SU-DHL-6 (cell line): ENCODE data around the gene SLC45A3.

Experiments
- H2AFZ ChIP-seq: fragments of 200-600 bp; sonication (generic); 2 replicates; pipeline ENCODE4 v1.6.1; 2014; ENCODE audit warnings: low read depth, mild to moderate bottlenecking, moderate library complexity, mixed read lengths, antibody characterized with exemption, low read length; ENCODE audit not compliant: severe bottlenecking
- H3F3A ChIP-seq: fragments of 200-600 bp; shearing (Covaris generic); 2 replicates; pipeline ENCODE4 v1.6.0; 2016; ENCODE audit warnings: antibody characterized with exemption, mild to moderate bottlenecking; ENCODE audit not compliant: insufficient read depth
- H3K27ac ChIP-seq: fragments of 200-600 bp; sonication (generic); 2 replicates; pipeline ENCODE4 v1.5.1; 2016; ENCODE audit warnings: low read depth, mild to moderate bottlenecking, low read length, moderate library complexity, mixed read lengths
- H3K27me3 ChIP-seq: fragments of 200-600 bp; sonication (generic), shearing (Covaris generic); 2 replicates; pipeline ENCODE4 v1.6.0; 2014; ENCODE audit warnings: mild to moderate bottlenecking, low read length
- H3K36me3 ChIP-seq: fragments of 200-600 bp; sonication (generic); 2 replicates; pipeline ENCODE4 v1.6.1; 2014; ENCODE audit warnings: mild to moderate bottlenecking, low read length, mixed read lengths
- H3K4me2 ChIP-seq: fragments of 300-600, 200-600 bp; shearing (Covaris generic), sonication (generic); 2 replicates; pipeline ENCODE4 v1.6.0; 2014; ENCODE audit warnings: low read length, low read depth, mild to moderate bottlenecking; ENCODE audit not compliant: poor library complexity, severe bottlenecking
- H3K4me3 ChIP-seq: fragments of 200-600 bp; sonication (generic); 2 replicates; pipeline ENCODE4 v1.5.1; 2014; ENCODE audit warnings: antibody characterized with exemption, low read length, mild to moderate bottlenecking, mixed read lengths; ENCODE audit not compliant: insufficient read depth, poor library complexity, severe bottlenecking
- H3K79me2 ChIP-seq: fragments of 200-600 bp; sonication (generic); 2 replicates; pipeline ENCODE4 v1.6.1; 2014; ENCODE audit warnings: mild to moderate bottlenecking, low read length, moderate library complexity; ENCODE audit not compliant: insufficient read depth
- H3K9ac ChIP-seq: fragments of 200-600 bp; sonication (generic); 2 replicates; pipeline ENCODE4 v1.7.0; 2014; ENCODE audit warnings: mild to moderate bottlenecking, low read length
- H3K9me2 ChIP-seq: fragments of 200-600 bp; sonication (generic); replicated peaks from 2 replicates; pipeline ENCODE4 v1.6.1; 2014; ENCODE audit warnings: low read length; ENCODE audit not compliant: insufficient read depth
- H3K9me3 ChIP-seq: fragments of 200-600 bp; sonication (generic); 2 replicates; pipeline ENCODE4 v1.6.1; 2014; ENCODE audit warnings: low read length, mixed read lengths; ENCODE audit not compliant: insufficient read depth
- H4K20me1 ChIP-seq: fragments of 200-600 bp; sonication (generic); 2 replicates; pipeline ENCODE4 v1.6.1; 2014; ENCODE audit warnings: low read depth, mild to moderate bottlenecking, antibody characterized with exemption, low read length, moderate library complexity, mixed read lengths
- CTCF ChIP-seq: fragments of 200-600 bp; sonication (generic); IDR thresholded peaks from one replicate; pipeline ENCODE4 v1.5.1; 2017; ENCODE audit warnings: antibody characterized with exemption, mild to moderate bottlenecking, low read length, moderate library complexity; ENCODE audit not compliant: insufficient read depth, poor library complexity, severe bottlenecking
- EZH2phosphoT487 ChIP-seq: fragments of 200-600 bp; sonication (generic), shearing (Covaris generic); conservative IDR thresholded peaks from 2 replicates; pipeline ENCODE4 v1.6.1; 2018; ENCODE audit warnings: mild to moderate bottlenecking, antibody characterized with exemption, low read length, moderate library complexity, mixed read lengths

The SLC45A3 gene

GRCh38 chr1:205703072-205703471, 22.8 kb upstream of the SLC45A3 start:
- no peaks in the 10 kb centered on the region for H3K79me2 ChIP-seq
- no peaks in the 10 kb centered on the region for H3K27me3 ChIP-seq
- H3K4me3 ChIP-seq, result no peak overlapping the region
- no peak overlapping the region for H3K4me2 ChIP-seq
- H3K36me3 ChIP-seq, result 0 out of 2 replicates have a peak, but pooled peaks cover 7% of the 10 kb centered on the region
- no peak overlapping the region for H2AFZ ChIP-seq
- H3K9ac ChIP-seq, result no peak overlapping the region
- no peaks in the 10 kb centered on the region for H3K9me2 ChIP-seq
- no peaks in the 10 kb centered on the region for H4K20me1 ChIP-seq
- TF ChIP-seq CTCF (no peak), EZH2phosphoT487 (no peak)
- no peak overlapping the region for H3K27ac ChIP-seq
- H3K9me3 ChIP-seq, result no peaks in the 10 kb centered on the region
- peaks cover 4% of the 10 kb centered on the region; the same call in 1 of the 2 replicates for H3F3A ChIP-seq

GRCh38 chr1:205701891-205702290, 21.6 kb upstream of the SLC45A3 start:
- no peak overlapping the region for H3K9ac ChIP-seq
- 0 out of 2 replicates have a peak, but pooled peaks cover 1% of the 10 kb centered on the region for H3K36me3 ChIP-seq
- TF ChIP-seq CTCF (no peak), EZH2phosphoT487 (no peak)
- H3K4me3 ChIP-seq, result no peak overlapping the region
- H4K20me1 ChIP-seq, result no peaks in the 10 kb centered on the region
- H3K4me2 ChIP-seq, result no peak overlapping the region
- no peaks in the 10 kb centered on the region for H3K27me3 ChIP-seq
- peaks cover 4% of the 10 kb centered on the region; the same call in 1 of the 2 replicates for H3F3A ChIP-seq
- no peak overlapping the region for H2AFZ ChIP-seq
- no peak overlapping the region for H3K27ac ChIP-seq
- H3K79me2 ChIP-seq, result no peaks in the 10 kb centered on the region
- H3K9me3 ChIP-seq, result no peaks in the 10 kb centered on the region
- no peaks in the 10 kb centered on the region for H3K9me2 ChIP-seq

GRCh38 chr1:205701420-205701819, 21.1 kb upstream of the SLC45A3 start:
- Histone ChIP-seq H3K4me2 (no peak overlapping the region), H3F3A (peaks cover 1% of the 10 kb centered on the region; the same call in 1 of the 2 replicates), H3K9me2 (no peaks in the 10 kb centered on the region), H3K9me3 (no peaks in the 10 kb centered on the region), H3K27me3 (no peaks in the 10 kb centered on the region), H3K27ac (no peak overlapping the region), H2AFZ (no peak overlapping the region), H3K79me2 (no peaks in the 10 kb centered on the region), H3K36me3 (no peaks in the 10 kb centered on the region), H4K20me1 (no peaks in the 10 kb centered on the region), H3K4me3 (no peak overlapping the region), H3K9ac (no peak overlapping the region)
- no peak for TF ChIP-seq EZH2phosphoT487
- no peak for TF ChIP-seq CTCF
